Endothelial cell of umbilical vein (primary cell): ENCODE data around the gene HIVEP3. TPM values are rescaled to one million over a fixed set of nuclear protein-coding genes. Genes with fewer than 3 reads are reported as not detected.

Experiments
- BruUV-seq: library from RNA; stranded (reverse); fragments of 400-500 nt; replicated peaks from 2 replicates; lab custom pipeline; 2021; lab: Mats Ljungman, UMichigan
- CTCF ChIA-PET: fragments of 300-600, 350-600 bp; sonication (Branson Sonifier 250); formaldehyde crosslinking; loops from one replicate; lab custom pipeline; 2021; ENCODE audit warnings: antibody characterized with exemption, inconsistent platforms; lab: Charles Lee
- POLR2A ChIA-PET: fragments of 300-600, 350-600 bp; sonication (Branson Sonifier 250); formaldehyde crosslinking; loops from one replicate; lab custom pipeline; 2021; ENCODE audit warnings: antibody characterized with exemption, inconsistent platforms; lab: Charles Lee
- DNase-seq: peaks from one replicate; pipeline ENCODE4 v3.0.0-alpha.2; 2011; ENCODE audit warnings: low read depth, low spot score
- FAIRE-seq: peaks from 2 replicates; lab custom pipeline; 2011; peaks lifted over from hg19 to GRCh38; lab: Jason Lieb, UNC
- H2AFZ ChIP-seq: 2 replicates; pipeline ENCODE4 v1.6.0; 2012; ENCODE audit warnings: low read depth, low read length, control low read depth, inconsistent platforms
- H3K27ac ChIP-seq: 2 replicates; pipeline ENCODE4 v1.5.1; 2011; ENCODE audit warnings: low read depth, mild to moderate bottlenecking, control low read depth, low read length, moderate library complexity; ENCODE audit not compliant: insufficient read depth
- H3K27me3 ChIP-seq, 2 experiments: 2 replicates each; pipeline versions ENCODE4 v1.6.0 to v1.6.1; 2011; ENCODE audit warnings: low read length in 2 of 2, mixed read lengths in 1 of 2; ENCODE audit not compliant: control insufficient read depth in 2 of 2, insufficient read depth in 2 of 2
- H3K36me3 ChIP-seq, 2 experiments: 2 replicates in 1 of 2; 3 replicates in 1 of 2; pipeline ENCODE4 v1.5.1; 2011; ENCODE audit warnings: low read length in 2 of 2, mild to moderate bottlenecking in 1 of 2, moderate library complexity in 1 of 2; ENCODE audit not compliant: control insufficient read depth in 2 of 2, insufficient read depth in 2 of 2; ENCODE audit errors: extremely low read depth in 1 of 2
- H3K4me1 ChIP-seq: 3 replicates; pipeline ENCODE4 v1.5.1; 2011; ENCODE audit warnings: mild to moderate bottlenecking, low read length; ENCODE audit not compliant: control insufficient read depth, insufficient read depth; ENCODE audit errors: extremely low read depth
- H3K4me2 ChIP-seq: 2 replicates; pipeline ENCODE4 v1.6.1; 2011; ENCODE audit warnings: low read length, control low read depth, mixed read lengths; ENCODE audit not compliant: insufficient read depth
- H3K4me3 ChIP-seq, 3 experiments: fragments of 200-600 bp in 1 of 3; sonication (generic), shearing (Covaris generic) in 1 of 3; replicated peaks in 1 of 3; 2 replicates each; pipeline ENCODE4 v1.5.1; 2011 to 2016; ENCODE audit warnings: control low read depth in 3 of 3, low read length in 3 of 3, mild to moderate bottlenecking in 2 of 3, inconsistent platforms in 1 of 3, low read depth in 1 of 3, moderate library complexity in 1 of 3; ENCODE audit not compliant: insufficient read depth in 1 of 3
- H3K79me2 ChIP-seq: 2 replicates; pipeline ENCODE4 v1.6.0; 2012; ENCODE audit warnings: low read length, inconsistent platforms; ENCODE audit not compliant: control insufficient read depth, insufficient read depth
- H3K9ac ChIP-seq: replicated peaks from 2 replicates; pipeline ENCODE3; 2011; ENCODE audit warnings: low read length, control low read depth; ENCODE audit not compliant: insufficient read depth; ENCODE audit errors: extremely low read depth
- H3K9me1 ChIP-seq: replicated peaks from 3 replicates; pipeline ENCODE4 v1.6.0; 2011; ENCODE audit warnings: mild to moderate bottlenecking, low read length; ENCODE audit not compliant: control insufficient read depth, insufficient read depth; ENCODE audit errors: extremely low read depth
- H3K9me3 ChIP-seq: replicated peaks from 2 replicates; pipeline ENCODE4 v1.5.1; 2012; ENCODE audit warnings: low read length, inconsistent platforms; ENCODE audit not compliant: control insufficient read depth, insufficient read depth
- H4K20me1 ChIP-seq: replicated peaks from 2 replicates; pipeline ENCODE3; 2011; ENCODE audit warnings: mild to moderate bottlenecking, low read length; ENCODE audit not compliant: control insufficient read depth, insufficient read depth; ENCODE audit errors: extremely low read depth
- EZH2 ChIP-seq: IDR thresholded peaks from 2 replicates; pipeline ENCODE4 v1.6.1; 2012; ENCODE audit warnings: borderline replicate concordance, low read depth, mild to moderate bottlenecking, moderate library complexity, low read length, inconsistent platforms; ENCODE audit not compliant: severe bottlenecking
- FOS ChIP-seq: IDR thresholded peaks from 2 replicates; pipeline ENCODE4 v1.6.1; 2011; ENCODE audit warnings: mild to moderate bottlenecking, low read length, moderate library complexity, borderline replicate concordance; ENCODE audit not compliant: insufficient read depth
- GATA2 ChIP-seq: IDR thresholded peaks from 2 replicates; pipeline ENCODE4 v1.7.0; 2011; ENCODE audit warnings: low read depth, mild to moderate bottlenecking, moderate library complexity, mixed read lengths, low read length; ENCODE audit not compliant: insufficient read length, insufficient read depth
- JUN ChIP-seq: IDR thresholded peaks from 2 replicates; pipeline ENCODE4 v1.6.1; 2011; ENCODE audit warnings: borderline replicate concordance, low read depth; ENCODE audit not compliant: insufficient read length, insufficient read depth
- MYC ChIP-seq: IDR thresholded peaks from one replicate; pipeline ENCODE4 v1.6.1; 2011; ENCODE audit warnings: mild to moderate bottlenecking, low read depth, low read length
- POLR2A ChIP-seq: IDR thresholded peaks from 2 replicates; pipeline ENCODE4 v1.6.1; 2012; ENCODE audit warnings: low read depth, mild to moderate bottlenecking, control low read depth, low read length
- POLR2AphosphoS5 ChIP-seq: IDR thresholded peaks from 2 replicates; pipeline ENCODE4 v1.6.1; 2012; ENCODE audit warnings: low read depth, mild to moderate bottlenecking, control low read depth, low read length, moderate library complexity; ENCODE audit not compliant: insufficient read depth
- dilution Hi-C: fragments of 300-500 bp; cut with MboI; formaldehyde crosslinking; loops from one replicate; pipeline ENCODE4 v1.15.0; 2019; ENCODE audit warnings: low sequenced_read_pairs; ENCODE audit not compliant: extremely low pct_ligation_motif_present
- intact Hi-C: fragments of 100-400 bp; cut with micrococcal nuclease; formaldehyde crosslinking; loops from one replicate; pipeline ENCODE4 v1.10.0; 2022
- polyA plus RNA-seq, 4 experiments: library from polyadenylated mRNA; depleted of rRNA in 3 of 4; stranded (reverse) in 3 of 4; unstranded in 1 of 4; fragments of >200 nt; gene quantifications; 2 replicates each; pipeline versions ENCODE4 v1.2.1 to v1.2.3, GENCODE V29; 2011 to 2012; ENCODE audit warnings: missing spikeins in 1 of 4
- total RNA-seq: library from RNA; stranded (reverse); gene quantifications from 2 replicates; pipeline ENCODE4 v1.2.3, GENCODE V29; 2021
- TF ChIP-seq, protein P1 (sequence below): IDR thresholded peaks from 2 replicates; pipeline ENCODE4 v1.6.1; 2011; ENCODE audit not compliant: insufficient read depth, insufficient read length
- TF ChIP-seq, protein P2 (sequence below), 2 donors: IDR thresholded peaks; 1 replicate in 1 of 2; 2 replicates in 1 of 2; pipeline ENCODE4 v1.5.1; 2011; ENCODE audit warnings: low read length in 2 of 2, mild to moderate bottlenecking in 2 of 2, moderate library complexity in 2 of 2, control low read depth in 1 of 2, inconsistent platforms in 1 of 2, low read depth in 1 of 2; ENCODE audit not compliant: insufficient read depth in 1 of 2; ENCODE audit errors: extremely low read depth in 1 of 2

HIVEP3 gene
- total and polyA plus RNA-seq, 2 donors (not counting 3 experiments of a cell fraction or from before 2014, with no cell fraction given): 3.4 to 4.0 TPM

DNA sequence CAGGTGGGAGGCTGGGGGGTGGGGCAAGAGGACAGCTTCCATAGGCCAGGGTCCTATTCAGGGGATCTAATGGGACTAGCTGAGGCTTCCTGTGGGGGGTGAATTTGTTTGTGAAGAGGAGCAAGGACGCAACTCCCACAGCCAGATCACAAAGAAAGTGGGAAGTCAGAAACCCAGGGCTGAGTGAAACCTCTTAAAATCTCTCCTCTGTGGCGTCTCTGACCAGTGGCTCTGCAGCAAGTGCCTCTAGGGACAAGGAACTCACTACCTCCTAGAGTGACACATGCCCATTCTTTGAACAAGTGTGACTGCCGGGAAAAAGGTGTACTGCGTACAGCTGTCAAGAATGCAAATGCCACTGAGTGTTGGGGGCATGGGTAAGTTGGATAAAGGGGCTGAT is 187.9 kb downstream of the HIVEP3 start:
- Histone ChIP-seq H3K4me1 (peaks cover 13% of the 10 kb centered on the region), H2AFZ (no peak overlapping the region), H3K9me1 (no peaks in the 10 kb centered on the region), H3K4me3 (no peak overlapping the region), H3K9ac (no peak overlapping the region), H3K27me3 (no peaks in the 10 kb centered on the region), H3K27ac (no peak overlapping the region), H3K9me3 (no peaks in the 10 kb centered on the region), H3K4me2 (no peak overlapping the region), H3K79me2 (no peaks in the 10 kb centered on the region), H3K36me3 (no peaks in the 10 kb centered on the region), H4K20me1 (no peaks in the 10 kb centered on the region)
- DNase-seq (no peak), FAIRE-seq (no peak)
- intact Hi-C loops (no loop called here), dilution Hi-C loops (no loop called here)
- POLR2A ChIA-PET: no interaction called here
- CTCF ChIA-PET: no interaction called here
- TF ChIP-seq GATA2: no peak
- TF ChIP-seq JUN: no peak
- TF ChIP-seq, protein P1, sequence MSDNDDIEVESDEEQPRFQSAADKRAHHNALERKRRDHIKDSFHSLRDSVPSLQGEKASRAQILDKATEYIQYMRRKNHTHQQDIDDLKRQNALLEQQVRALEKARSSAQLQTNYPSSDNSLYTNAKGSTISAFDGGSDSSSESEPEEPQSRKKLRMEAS: no peak
- no peak for TF ChIP-seq EZH2
- TF ChIP-seq POLR2A: no peak
- TF ChIP-seq MYC: no peak
- TF ChIP-seq FOS: no peak
- TF ChIP-seq POLR2AphosphoS5: no peak
- TF ChIP-seq, protein P2, sequence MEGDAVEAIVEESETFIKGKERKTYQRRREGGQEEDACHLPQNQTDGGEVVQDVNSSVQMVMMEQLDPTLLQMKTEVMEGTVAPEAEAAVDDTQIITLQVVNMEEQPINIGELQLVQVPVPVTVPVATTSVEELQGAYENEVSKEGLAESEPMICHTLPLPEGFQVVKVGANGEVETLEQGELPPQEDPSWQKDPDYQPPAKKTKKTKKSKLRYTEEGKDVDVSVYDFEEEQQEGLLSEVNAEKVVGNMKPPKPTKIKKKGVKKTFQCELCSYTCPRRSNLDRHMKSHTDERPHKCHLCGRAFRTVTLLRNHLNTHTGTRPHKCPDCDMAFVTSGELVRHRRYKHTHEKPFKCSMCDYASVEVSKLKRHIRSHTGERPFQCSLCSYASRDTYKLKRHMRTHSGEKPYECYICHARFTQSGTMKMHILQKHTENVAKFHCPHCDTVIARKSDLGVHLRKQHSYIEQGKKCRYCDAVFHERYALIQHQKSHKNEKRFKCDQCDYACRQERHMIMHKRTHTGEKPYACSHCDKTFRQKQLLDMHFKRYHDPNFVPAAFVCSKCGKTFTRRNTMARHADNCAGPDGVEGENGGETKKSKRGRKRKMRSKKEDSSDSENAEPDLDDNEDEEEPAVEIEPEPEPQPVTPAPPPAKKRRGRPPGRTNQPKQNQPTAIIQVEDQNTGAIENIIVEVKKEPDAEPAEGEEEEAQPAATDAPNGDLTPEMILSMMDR (IDR thresholded peaks at IDR 0.05; ENCODE audit: extremely low read depth in 1 of 2, insufficient read depth in 1 of 2, low read depth in 1 of 2, low read length in 2 of 2): no peak
- no TSS peak for BruUV-seq
